Activated T-cell treated with anti-CD3 and anti-CD28 coated beads, Interleukin-2, amount 50 U/mL, for 48 hours (primary cell): ENCODE data around the gene CCDC27.
A peak's percentile ranks its signal among the peaks of the same experiment; 100 is the strongest.

ENCODE experiments used
- DNase-seq, 2 experiments: peaks; one replicate each; pipeline ENCODE4 v3.0.0-alpha.2; 2020

CCDC27 gene

DNA sequence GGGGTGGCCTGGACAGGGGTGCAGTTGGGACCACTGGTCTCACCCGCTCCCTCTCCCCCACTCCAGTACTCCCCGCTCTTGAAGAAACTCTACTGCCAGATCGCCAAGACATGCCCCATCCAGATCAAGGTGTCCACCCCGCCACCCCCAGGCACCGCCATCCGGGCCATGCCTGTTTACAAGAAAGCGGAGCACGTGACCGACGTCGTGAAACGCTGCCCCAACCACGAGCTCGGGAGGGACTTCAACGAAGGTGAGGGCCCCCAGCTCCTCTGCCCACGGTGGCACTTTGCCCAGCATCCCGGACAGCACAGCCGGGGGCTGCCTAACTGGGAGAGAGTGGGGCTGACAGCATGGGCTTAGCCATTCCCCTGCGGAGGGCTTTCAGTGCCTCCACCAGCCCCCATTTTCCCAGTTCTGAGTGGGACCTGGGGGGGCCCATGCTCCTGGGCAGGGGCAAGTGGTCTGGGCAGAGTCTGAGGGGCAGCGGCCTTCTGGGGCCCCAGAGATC, 30.2 kb upstream of the CCDC27 start:
- DNase-seq: no peak

DNA sequence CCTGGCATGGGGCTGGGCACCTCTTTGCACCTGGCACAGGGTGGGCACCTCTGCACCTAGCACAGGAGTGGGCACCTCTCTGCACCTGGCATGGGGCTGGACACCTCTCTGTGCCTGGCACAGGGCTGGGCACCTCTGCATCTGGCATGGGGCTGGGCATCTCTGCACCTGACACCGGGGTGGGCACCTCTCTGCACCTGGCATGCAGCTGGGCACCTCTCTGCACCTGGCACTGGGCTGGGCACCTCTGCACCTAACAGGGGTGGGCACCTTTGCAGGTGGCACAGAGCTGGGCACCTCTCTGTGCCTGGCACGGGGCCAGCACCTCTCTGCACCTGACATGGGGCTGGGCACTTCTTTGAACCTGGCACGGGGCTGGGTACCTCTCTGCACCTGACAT, 29.4 kb upstream of the CCDC27 start:
- DNase-seq: no peak

DNA sequence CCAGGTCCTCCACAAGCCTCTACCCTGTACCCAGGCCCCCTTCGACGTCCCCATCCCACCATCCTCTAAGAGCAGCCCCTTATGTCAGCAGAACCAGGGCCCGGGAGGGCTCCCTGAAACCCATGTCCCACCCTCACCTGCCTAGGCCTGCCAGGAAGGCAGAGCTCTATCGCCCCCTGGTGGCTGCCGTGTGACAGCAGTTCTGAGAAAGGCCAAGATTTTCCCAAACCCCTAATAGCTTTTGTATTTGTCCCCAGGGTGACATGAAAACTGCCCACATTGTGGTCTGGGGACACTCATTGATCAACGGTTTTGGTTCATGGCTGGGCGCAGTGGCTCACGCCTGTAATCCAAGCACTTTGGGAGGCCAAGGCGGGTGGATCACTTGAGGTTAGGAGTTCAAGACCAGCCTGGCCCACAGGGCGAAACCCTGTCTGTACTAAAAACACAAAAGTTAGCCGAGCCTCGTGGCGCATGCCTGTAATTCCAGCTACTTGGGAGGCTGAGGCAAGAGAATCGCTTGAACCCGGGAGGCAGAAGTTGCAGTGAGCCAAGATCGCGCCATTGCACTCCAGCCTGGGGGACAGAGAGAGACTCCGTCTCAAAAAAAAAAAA, 27.7 kb upstream of the CCDC27 start:
- peak; percentile 81 to 84 for DNase-seq

DNA sequence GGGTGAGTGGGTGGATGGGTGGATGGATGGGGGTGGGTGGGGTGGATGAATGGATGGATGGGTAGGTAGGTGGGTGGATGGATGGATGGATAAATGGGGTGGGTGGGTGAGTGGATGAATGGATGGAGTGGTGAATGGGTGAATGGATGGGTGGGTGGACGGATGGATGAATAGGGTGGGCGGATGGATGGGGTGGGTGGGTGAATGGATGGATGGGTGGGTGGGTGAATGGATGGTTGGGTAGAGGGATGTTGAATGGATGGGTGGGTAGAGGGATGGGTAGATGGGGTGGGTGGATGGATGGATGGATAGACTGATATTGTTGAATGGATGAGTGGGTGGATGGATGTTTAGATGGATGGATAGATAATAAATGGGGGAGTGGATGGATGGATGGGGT, 26.9 kb upstream of the CCDC27 start:
- DNase-seq: no peak

GRCh38 chr1:3727042-3727824, 25.0 kb upstream of the CCDC27 start:
- DNase-seq: peak in 1 of 2 experiments; percentile 44

DNA sequence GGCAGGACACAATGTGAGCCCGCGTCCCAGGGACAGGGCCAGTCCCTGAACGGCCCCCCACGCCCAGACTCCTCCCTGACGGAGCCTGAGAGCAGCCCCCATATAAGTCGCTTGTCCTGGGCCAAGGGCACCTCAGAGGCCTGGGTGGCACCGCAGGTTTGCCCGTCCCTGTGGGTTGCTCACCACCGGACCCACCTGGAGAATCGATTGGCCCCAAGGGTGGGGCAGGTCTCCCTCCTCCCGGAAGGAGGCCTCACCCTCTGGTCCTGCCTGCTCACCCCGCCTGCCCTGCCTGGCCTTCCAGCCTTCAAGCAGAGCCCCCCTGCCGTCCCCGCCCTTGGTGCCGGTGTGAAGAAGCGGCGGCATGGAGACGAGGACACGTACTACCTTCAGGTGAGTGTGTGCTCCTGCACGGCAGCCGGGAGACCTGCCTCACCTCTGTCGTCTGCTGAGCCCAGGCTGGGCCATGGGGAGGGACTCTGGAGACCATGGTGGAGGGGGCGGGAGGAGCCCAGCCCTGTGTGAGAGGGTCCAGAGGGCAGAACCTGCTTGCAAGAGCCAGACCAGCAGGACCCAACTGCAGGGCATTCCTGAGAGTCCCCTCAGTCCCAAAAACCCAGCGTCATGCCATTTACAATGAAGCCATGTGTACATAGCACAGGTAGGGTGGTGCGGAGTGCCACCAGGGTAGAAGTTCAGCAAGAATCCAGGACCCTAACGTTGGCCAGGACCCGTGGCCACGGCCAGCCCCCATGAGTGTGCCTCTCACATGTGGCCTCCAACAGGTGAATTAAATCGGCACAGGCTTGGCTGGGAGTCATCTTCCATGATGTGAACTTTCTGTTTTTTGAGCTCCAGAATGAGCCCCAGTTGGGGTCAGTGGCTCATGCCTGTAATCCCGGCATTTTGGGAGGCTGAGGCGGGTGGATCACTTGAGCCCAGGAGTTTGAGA, 24.1 kb upstream of the CCDC27 start:
- no peak for DNase-seq

GRCh38 chr1:3729594-3730542, 22.4 kb upstream of the CCDC27 start:
- DNase-seq: no peak

GRCh38 chr1:3730543-3731247, 21.6 kb upstream of the CCDC27 start:
- no peak for DNase-seq

DNA sequence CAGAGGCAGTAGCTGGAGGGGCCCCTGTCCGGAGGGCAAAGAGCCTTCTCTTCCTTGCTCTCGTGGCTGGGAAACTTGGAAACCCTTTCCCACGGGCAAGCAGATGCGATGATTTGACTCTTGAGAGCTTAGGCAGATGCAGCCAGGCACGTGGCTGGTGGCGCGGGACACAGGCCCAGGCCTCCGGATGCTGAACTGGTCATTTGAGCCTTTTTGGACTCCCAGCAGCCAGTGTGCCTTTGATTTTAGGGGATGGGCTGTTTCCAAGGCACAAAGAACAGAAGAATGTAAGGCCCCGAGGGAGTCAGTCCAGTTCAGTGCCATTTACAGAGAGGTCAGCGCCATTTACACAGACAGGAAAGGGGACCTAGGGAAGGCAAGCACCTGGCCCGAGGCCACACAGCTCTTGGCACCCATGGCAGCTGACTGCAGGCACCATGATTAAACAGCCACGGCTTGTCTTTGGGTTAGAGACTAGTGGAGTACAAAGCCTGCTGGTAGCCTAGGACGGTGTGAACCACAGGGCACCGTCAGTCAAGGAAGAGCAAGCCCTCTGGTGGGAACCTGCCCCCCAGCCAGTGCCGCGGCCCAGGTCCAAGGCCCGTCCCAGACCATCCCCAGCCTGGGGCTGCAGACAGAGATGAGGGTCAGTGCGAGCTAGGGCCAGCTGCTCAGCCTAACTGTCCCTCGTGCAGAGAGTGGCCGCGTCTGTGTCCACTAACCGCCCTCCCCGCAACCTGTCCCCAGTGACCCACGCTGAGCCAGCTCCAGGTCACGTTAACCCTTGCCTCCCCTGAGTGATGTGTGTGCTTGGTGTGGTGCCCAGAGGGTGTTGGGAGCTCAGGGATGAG, 20.4 kb upstream of the CCDC27 start:
- no peak for DNase-seq

DNA sequence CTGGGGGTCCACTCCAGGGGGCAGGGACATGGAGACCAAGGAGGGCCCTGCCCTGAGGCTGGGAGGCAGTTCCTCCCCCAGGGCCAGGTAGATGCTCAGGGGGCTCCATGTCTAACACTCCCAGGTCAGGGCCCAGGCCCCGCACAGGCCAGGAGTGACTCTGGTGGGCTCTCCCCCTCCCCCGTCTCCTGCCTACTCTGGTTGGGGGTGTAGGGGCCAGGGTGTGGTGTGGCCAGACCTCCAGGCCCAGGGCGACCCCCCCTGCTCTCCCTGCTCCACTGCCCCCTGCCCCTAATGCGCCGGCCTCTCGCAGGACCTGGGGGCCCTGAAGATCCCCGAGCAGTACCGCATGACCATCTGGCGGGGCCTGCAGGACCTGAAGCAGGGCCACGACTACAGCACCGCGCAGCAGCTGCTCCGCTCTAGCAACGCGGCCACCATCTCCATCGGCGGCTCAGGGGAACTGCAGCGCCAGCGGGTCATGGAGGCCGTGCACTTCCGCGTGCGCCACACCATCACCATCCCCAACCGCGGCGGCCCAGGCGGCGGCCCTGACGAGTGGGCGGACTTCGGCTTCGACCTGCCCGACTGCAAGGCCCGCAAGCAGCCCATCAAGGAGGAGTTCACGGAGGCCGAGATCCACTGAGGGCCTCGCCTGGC, 19.7 kb upstream of the CCDC27 start:
- DNase-seq: no peak

GRCh38 chr1:3733094-3733882, 19.0 kb upstream of the CCDC27 start:
- DNase-seq: no peak

GRCh38 chr1:3733883-3734589, 18.2 kb upstream of the CCDC27 start:
- no peak for DNase-seq

DNA sequence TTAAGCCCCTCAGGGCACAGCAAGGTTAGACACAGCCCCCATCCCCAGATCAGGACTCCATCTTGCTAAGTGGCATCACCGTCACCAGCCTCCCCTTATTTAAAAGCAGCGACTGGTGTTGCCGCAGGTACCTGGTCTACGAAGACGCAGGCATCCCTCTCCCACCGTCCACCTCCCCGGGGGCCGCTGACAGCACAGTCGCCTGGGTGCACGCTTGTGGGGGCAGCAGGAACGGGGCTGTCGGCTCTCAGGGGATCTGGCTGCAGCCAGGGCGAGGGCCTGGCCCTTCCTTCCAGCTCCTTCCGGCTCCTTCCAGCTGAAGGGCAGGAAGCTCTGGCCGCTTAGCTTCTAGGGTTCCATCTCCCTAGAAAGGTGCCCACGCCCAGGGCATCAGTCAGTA, 17.6 kb upstream of the CCDC27 start:
- DNase-seq: no peak

GRCh38 chr1:3735027-3735681, 17.1 kb upstream of the CCDC27 start:
- no peak for DNase-seq

- no peak for DNase-seq
These were observed 16.6 kb upstream of the CCDC27 start for GRCh38 chr1:3735688-3736087.

GRCh38 chr1:3736131-3736561, 16.1 kb upstream of the CCDC27 start:
- no peak for DNase-seq

DNA sequence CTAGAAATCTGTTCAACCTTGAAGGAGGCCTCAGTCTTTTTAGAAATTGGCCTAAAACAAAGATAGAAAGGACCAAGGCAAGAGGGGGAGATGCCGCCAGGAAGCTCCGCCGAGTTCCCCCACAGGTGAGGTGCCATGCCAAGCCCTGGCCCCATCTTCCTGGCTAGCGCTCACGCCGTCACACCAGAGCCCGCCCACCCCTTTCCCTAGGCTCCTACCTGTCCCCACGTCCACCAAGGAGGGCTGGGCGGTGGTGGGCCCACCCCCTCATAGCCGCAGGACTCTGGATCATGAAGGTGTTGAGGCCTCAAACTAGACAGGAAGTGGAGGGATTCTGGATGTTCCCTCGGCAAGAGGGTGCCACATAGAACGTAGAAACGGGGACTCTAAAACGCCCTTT, 15.5 kb upstream of the CCDC27 start:
- DNase-seq: no peak

DNA sequence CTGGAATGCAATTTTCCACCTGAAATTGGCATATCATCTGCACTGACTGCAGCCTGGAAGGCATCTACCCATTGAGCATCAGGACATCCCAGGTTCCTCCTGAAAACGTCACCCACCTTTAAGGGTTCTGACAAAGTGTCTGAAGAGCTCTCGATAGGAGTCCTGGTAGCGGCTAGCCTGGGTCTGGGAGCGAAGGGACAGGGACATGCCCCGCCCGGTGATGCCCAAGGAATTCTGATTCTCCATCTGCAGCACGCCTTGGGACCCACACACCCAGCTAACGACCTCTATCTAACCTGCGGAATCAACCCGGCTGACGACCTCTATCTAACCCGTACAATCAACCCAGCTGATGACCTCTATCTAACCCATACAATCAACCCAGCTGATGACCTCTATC, 13.3 kb upstream of the CCDC27 start:
- no peak for DNase-seq
